ENCODE results near the gene ARHGAP12. TPM values are rescaled to one million over a fixed set of nuclear protein-coding genes. Genes with fewer than 3 reads are reported as not detected.

ARHGAP12 gene
- total RNA-seq, 1 donor from 2014 or later: 29.8 TPM

DNA sequence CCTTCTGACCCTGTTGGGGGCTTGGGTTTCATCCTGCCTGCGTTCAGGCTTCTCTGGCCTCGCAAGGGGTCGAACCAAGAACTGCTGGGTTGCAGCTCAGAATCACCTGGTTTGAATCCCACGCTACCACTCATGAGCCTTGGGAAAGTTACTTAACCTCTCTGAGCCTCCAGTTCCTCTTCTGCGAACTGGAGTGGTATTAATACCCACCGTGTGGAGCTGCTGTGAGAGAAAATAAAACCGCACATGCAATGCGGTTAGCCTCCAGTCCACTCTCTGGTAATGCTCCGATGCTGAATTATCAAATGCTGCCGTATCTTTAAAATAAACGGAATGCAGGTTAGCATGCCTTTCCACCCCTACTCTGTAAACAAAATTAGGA lies 171.9 kb downstream of the ARHGAP12 start:
- Histone ChIP-seq H3K4me1 (peaks cover 15% of the 10 kb centered on the region), H3K27me3 (ENCODE audit: low read depth) (no peaks in the 10 kb centered on the region), H3K27ac (no peak overlapping the region), H3K9me3 (no peaks in the 10 kb centered on the region), H3K36me3 (no peaks in the 10 kb centered on the region), H3K4me3 (no peak overlapping the region)
- ATAC-seq (no peak), DNase-seq (no peak)
- intact Hi-C loops (cut with DNase I): no loop called here
- TF ChIP-seq CTCF (IDR thresholded peaks at IDR 0.05): no peak

- TF ChIP-seq CTCF (IDR thresholded peaks at IDR 0.05): no peak
- no peak overlapping the region for H3K4me3 ChIP-seq
- H3K9me3 ChIP-seq: no peaks in the 10 kb centered on the region
- DNase-seq (no peak), ATAC-seq (no peak)
- peaks cover 20% of the 10 kb centered on the region for H3K4me1 ChIP-seq
- H3K27me3 ChIP-seq (ENCODE audit: low read depth): no peaks in the 10 kb centered on the region
- no peaks in the 10 kb centered on the region for H3K36me3 ChIP-seq
- no peak overlapping the region for H3K27ac ChIP-seq
- intact Hi-C loops (cut with DNase I): no loop called here
Measured at GRCh38 chr10:31756101-31756728, 172.4 kb downstream of the ARHGAP12 start.

Other genes starting within 250 kb of the ARHGAP12 start
- gene KIF5B, start 127.6 kb upstream of the ARHGAP12 start, total RNA-seq: 92.9 TPM